ENCODE measurements around the gene PIEZO2. TPM values are rescaled to one million over a fixed set of nuclear protein-coding genes. Genes with fewer than 3 reads are reported as not detected.
"Not testable (repeated sequence)": the region's sequence is repeated elsewhere in the genome, so short reads cannot be mapped to it uniquely, and the experiment has no call there.

PIEZO2 gene
- total and polyA plus RNA-seq, 2 of the 8 experiments (the other 6 are each of a cell fraction or from before 2014, with no cell fraction given) = 4.7 to 16.5 TPM

DNA sequence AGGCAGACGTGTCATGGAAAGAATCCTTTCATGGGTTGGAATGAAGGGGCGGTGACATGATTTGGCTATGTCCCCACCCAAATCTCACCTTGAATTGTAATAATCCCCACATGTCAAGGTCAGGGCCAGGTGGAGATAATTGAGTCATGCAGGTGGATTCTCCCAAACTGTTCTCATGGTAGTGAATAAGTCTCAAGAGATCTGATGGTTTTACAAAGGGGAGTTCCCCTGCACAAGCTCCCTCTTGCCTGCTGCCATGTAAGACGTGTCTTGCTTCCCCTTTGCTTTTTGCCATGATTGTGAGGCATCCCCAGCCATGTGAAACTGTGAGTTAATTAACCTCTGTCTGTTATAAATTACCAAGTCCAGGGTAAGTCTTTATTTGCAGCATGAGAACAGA, 215.7 kb downstream of the PIEZO2 start:
- H3K36me3 ChIP-seq (ENCODE audit: control insufficient read depth in 2 of 4, insufficient read depth in 4 of 4, low read length in 3 of 4); H2AK5ac ChIP-seq (ENCODE audit: low read depth, low read length); H4K91ac ChIP-seq (replicated peaks; ENCODE audit: insufficient read length, low read length); H3K9ac ChIP-seq (replicated peaks in 1 of 4; ENCODE audit: extremely low read depth in 1 of 4, low read depth in 3 of 4, low read length in 3 of 4); H2BK20ac ChIP-seq (ENCODE audit: low read length); H4K8ac ChIP-seq (ENCODE audit: extremely low read depth, insufficient read depth, low read length); H3K4ac ChIP-seq (replicated peaks; ENCODE audit: insufficient read length, low read depth, low read length); POLR2A ChIA-PET (ENCODE audit: partially characterized antibody); H3K27me3 ChIP-seq (replicated peaks in 1 of 4; ENCODE audit: control insufficient read depth in 3 of 4, extremely low read depth in 1 of 4, insufficient read depth in 3 of 4, low read length in 3 of 4); H3K56ac ChIP-seq (replicated peaks; ENCODE audit: insufficient read length, low read depth, low read length); FAIRE-seq; H4K20me1 ChIP-seq (replicated peaks in 1 of 2; ENCODE audit: control insufficient read depth in 1 of 2, insufficient read depth in 2 of 2, low read length in 2 of 2); H3K18ac ChIP-seq (ENCODE audit: extremely low read depth, low read length); H3K9me3 ChIP-seq (ENCODE audit: insufficient read depth in 2 of 2, low read depth in 1 of 2, low read length in 1 of 2); H3K27ac ChIP-seq (ENCODE audit: low read depth, low read length); H4K5ac ChIP-seq (ENCODE audit: insufficient read length, low read depth, low read length); H3K4me3 ChIP-seq (ENCODE audit: extremely low read depth in 1 of 4, insufficient read depth in 2 of 4, low read depth in 3 of 4, low read length in 4 of 4); CTCF ChIA-PET (ENCODE audit: partially characterized antibody); H2AFZ ChIP-seq (ENCODE audit: low read length); H2BK12ac ChIP-seq (ENCODE audit: low read depth, low read length); H2BK15ac ChIP-seq (ENCODE audit: low read length); H3K79me1 ChIP-seq (ENCODE audit: low read depth, low read length); H3K4me2 ChIP-seq (ENCODE audit: insufficient read depth in 1 of 2, low read depth in 2 of 2, low read length in 2 of 2); H3K23me2 ChIP-seq (ENCODE audit: low read depth, low read length); H3K14ac ChIP-seq (ENCODE audit: insufficient read length); H3K23ac ChIP-seq (ENCODE audit: insufficient read length); H3K79me2 ChIP-seq (ENCODE audit: control insufficient read depth in 1 of 2, insufficient read depth in 2 of 2, low read length in 2 of 2); DNase-seq (ENCODE audit: low read depth in 1 of 2, low spot score in 2 of 2); H2BK120ac ChIP-seq (replicated peaks; ENCODE audit: low read depth, low read length); H2BK5ac ChIP-seq (ENCODE audit: low read depth, low read length): not testable (repeated sequence)
- 82% methylated on average over 3 of the region's 3 CpGs; no CpG with 5 or more reads in 1 of the 2 experiments for WGBS, 2 experiments (ENCODE audit: extremely low coverage in 1 of 2, insufficient coverage in 1 of 2, insufficient read length in 1 of 2, insufficient replicate concordance in 2 of 2, low coverage in 1 of 2, low lambda C conversion rate in 2 of 2, missing lambda C conversion rate in 1 of 2)
- H3K4me1 ChIP-seq (replicated peaks in 1 of 4; ENCODE audit: control insufficient read depth in 3 of 4, insufficient read depth in 4 of 4, low read length in 3 of 4) = peaks cover 4 to 18% (median 15%) of the 10 kb centered on the region in 4 experiments; a peak in 6 of 7 replicates
